ENCODE data around the gene BRSK2.

Gene BRSK2

GRCh38 chr11:1360181-1360834 lies 29.4 kb upstream of the BRSK2 start:
- Histone ChIP-seq H3K36me3 (ENCODE audit: insufficient read depth, low read length) (no peaks in the 10 kb centered on the region), H3K4me3 (ENCODE audit: low read length) (no peak overlapping the region), H3K9me3 (ENCODE audit: low read length) (no peaks in the 10 kb centered on the region), H3K27me3 (ENCODE audit: insufficient read depth, low read length) (no peaks in the 10 kb centered on the region), H3K4me1 (ENCODE audit: insufficient read depth, low read length) (no peaks in the 10 kb centered on the region), H2AFZ (ENCODE audit: low read depth, low read length) (no peak overlapping the region)

GRCh38 chr11:1360835-1361357 lies 28.8 kb upstream of the BRSK2 start:
- H3K9me3 ChIP-seq (ENCODE audit: low read length), result peaks cover 2% of the 10 kb centered on the region
- H2AFZ ChIP-seq (ENCODE audit: low read depth, low read length), result no peak overlapping the region
- H3K27me3 ChIP-seq (ENCODE audit: insufficient read depth, low read length), result no peaks in the 10 kb centered on the region
- no peaks in the 10 kb centered on the region for H3K4me1 ChIP-seq (ENCODE audit: insufficient read depth, low read length)
- no peaks in the 10 kb centered on the region for H3K36me3 ChIP-seq (ENCODE audit: insufficient read depth, low read length)
- no peak overlapping the region for H3K4me3 ChIP-seq (ENCODE audit: low read length)

GRCh38 chr11:1361882-1362281 lies 27.9 kb upstream of the BRSK2 start:
- Histone ChIP-seq H3K4me1 (ENCODE audit: insufficient read depth, low read length) (no peaks in the 10 kb centered on the region), H2AFZ (ENCODE audit: low read depth, low read length) (no peak overlapping the region), H3K36me3 (ENCODE audit: insufficient read depth, low read length) (no peaks in the 10 kb centered on the region), H3K9me3 (ENCODE audit: low read length) (peaks cover 3% of the 10 kb centered on the region), H3K4me3 (ENCODE audit: low read length) (no peak overlapping the region), H3K27me3 (ENCODE audit: insufficient read depth, low read length) (no peaks in the 10 kb centered on the region)

GRCh38 chr11:1367721-1368120 lies 22.0 kb upstream of the BRSK2 start:
- Histone ChIP-seq H2AFZ (ENCODE audit: low read depth, low read length) (no peak overlapping the region), H3K36me3 (ENCODE audit: insufficient read depth, low read length) (no peaks in the 10 kb centered on the region), H3K27me3 (ENCODE audit: insufficient read depth, low read length) (no peaks in the 10 kb centered on the region), H3K4me1 (ENCODE audit: insufficient read depth, low read length) (no peaks in the 10 kb centered on the region), H3K9me3 (ENCODE audit: low read length) (peaks cover 3% of the 10 kb centered on the region), H3K4me3 (ENCODE audit: low read length) (no peak overlapping the region)

- no peak overlapping the region for H2AFZ ChIP-seq (ENCODE audit: low read depth, low read length)
- no peaks in the 10 kb centered on the region for H3K36me3 ChIP-seq (ENCODE audit: insufficient read depth, low read length)
- H3K27me3 ChIP-seq (ENCODE audit: insufficient read depth, low read length), result no peaks in the 10 kb centered on the region
- no peak overlapping the region for H3K4me3 ChIP-seq (ENCODE audit: low read length)
- peaks cover 3% of the 10 kb centered on the region for H3K9me3 ChIP-seq (ENCODE audit: low read length)
- peaks cover 1% of the 10 kb centered on the region for H3K4me1 ChIP-seq (ENCODE audit: insufficient read depth, low read length)
Observed at GRCh38 chr11:1368216-1368615, 21.5 kb upstream of the BRSK2 start.

GRCh38 chr11:1368966-1369365 lies 20.8 kb upstream of the BRSK2 start:
- peaks cover 3% of the 10 kb centered on the region for H3K9me3 ChIP-seq (ENCODE audit: low read length)
- no peaks in the 10 kb centered on the region for H3K36me3 ChIP-seq (ENCODE audit: insufficient read depth, low read length)
- no peak overlapping the region for H3K4me3 ChIP-seq (ENCODE audit: low read length)
- no peaks in the 10 kb centered on the region for H3K27me3 ChIP-seq (ENCODE audit: insufficient read depth, low read length)
- peaks cover 5% of the 10 kb centered on the region for H3K4me1 ChIP-seq (ENCODE audit: insufficient read depth, low read length)
- H2AFZ ChIP-seq (ENCODE audit: low read depth, low read length), result no peak overlapping the region

- H2AFZ ChIP-seq (ENCODE audit: low read depth, low read length), result no peak overlapping the region
- H3K4me3 ChIP-seq (ENCODE audit: low read length), result no peak overlapping the region
- no peaks in the 10 kb centered on the region for H3K36me3 ChIP-seq (ENCODE audit: insufficient read depth, low read length)
Observed at GRCh38 chr11:1369371-1370005, 20.2 kb upstream of the BRSK2 start.

GRCh38 chr11:1370186-1371025 lies 19.3 kb upstream of the BRSK2 start:
- Histone ChIP-seq H3K9me3 (ENCODE audit: low read length) (peaks cover 3% of the 10 kb centered on the region), H3K27me3 (ENCODE audit: insufficient read depth, low read length) (no peaks in the 10 kb centered on the region), H3K4me1 (ENCODE audit: insufficient read depth, low read length) (peaks cover 5% of the 10 kb centered on the region), H3K36me3 (ENCODE audit: insufficient read depth, low read length) (no peaks in the 10 kb centered on the region), H2AFZ (ENCODE audit: low read depth, low read length) (no peak overlapping the region), H3K4me3 (ENCODE audit: low read length) (no peak overlapping the region)

More at GRCh38 chr11:1369371-1370005, 20.2 kb upstream of the BRSK2 start:
- Histone ChIP-seq H3K27me3 (ENCODE audit: insufficient read depth, low read length) (no peaks in the 10 kb centered on the region), H3K4me1 (ENCODE audit: insufficient read depth, low read length) (peaks cover 5% of the 10 kb centered on the region), H3K9me3 (ENCODE audit: low read length) (peaks cover 3% of the 10 kb centered on the region)

- Histone ChIP-seq H3K4me1 (ENCODE audit: insufficient read depth, low read length) (peaks cover 5% of the 10 kb centered on the region), H3K4me3 (ENCODE audit: low read length) (no peak overlapping the region), H2AFZ (ENCODE audit: low read depth, low read length) (no peak overlapping the region), H3K36me3 (ENCODE audit: insufficient read depth, low read length) (no peaks in the 10 kb centered on the region), H3K9me3 (ENCODE audit: low read length) (peaks cover under 1% of the 10 kb centered on the region), H3K27me3 (ENCODE audit: insufficient read depth, low read length) (no peaks in the 10 kb centered on the region)
Observed at GRCh38 chr11:1371026-1371325, 18.8 kb upstream of the BRSK2 start.

- no peak overlapping the region for H2AFZ ChIP-seq (ENCODE audit: low read depth, low read length)
- no peak overlapping the region for H3K4me3 ChIP-seq (ENCODE audit: low read length)
- H3K9me3 ChIP-seq (ENCODE audit: low read length), result no peaks in the 10 kb centered on the region
- H3K36me3 ChIP-seq (ENCODE audit: insufficient read depth, low read length), result no peaks in the 10 kb centered on the region
- no peaks in the 10 kb centered on the region for H3K27me3 ChIP-seq (ENCODE audit: insufficient read depth, low read length)
- peaks cover 5% of the 10 kb centered on the region for H3K4me1 ChIP-seq (ENCODE audit: insufficient read depth, low read length)
Observed at GRCh38 chr11:1371377-1371776, 18.4 kb upstream of the BRSK2 start.

- Histone ChIP-seq H3K4me1 (ENCODE audit: insufficient read depth, low read length) (peaks cover 5% of the 10 kb centered on the region), H3K4me3 (ENCODE audit: low read length) (no peak overlapping the region), H3K36me3 (ENCODE audit: insufficient read depth, low read length) (no peaks in the 10 kb centered on the region), H3K9me3 (ENCODE audit: low read length) (no peaks in the 10 kb centered on the region), H3K27me3 (ENCODE audit: insufficient read depth, low read length) (no peaks in the 10 kb centered on the region), H2AFZ (ENCODE audit: low read depth, low read length) (no peak overlapping the region)
Observed at GRCh38 chr11:1371836-1372465, 17.8 kb upstream of the BRSK2 start.

- H3K27me3 ChIP-seq (ENCODE audit: insufficient read depth, low read length), result no peaks in the 10 kb centered on the region
- no peak overlapping the region for H2AFZ ChIP-seq (ENCODE audit: low read depth, low read length)
- no peaks in the 10 kb centered on the region for H3K36me3 ChIP-seq (ENCODE audit: insufficient read depth, low read length)
- no peaks in the 10 kb centered on the region for H3K9me3 ChIP-seq (ENCODE audit: low read length)
- peaks cover 5% of the 10 kb centered on the region for H3K4me1 ChIP-seq (ENCODE audit: insufficient read depth, low read length)
- no peak overlapping the region for H3K4me3 ChIP-seq (ENCODE audit: low read length)
Observed at GRCh38 chr11:1372660-1373059, 17.1 kb upstream of the BRSK2 start.

Measured in neuron (in vitro differentiated cells).